Body of pancreas (tissue), 4 donors: ENCODE results near the gene DAPK2. TPM values are rescaled to one million over a fixed set of nuclear protein-coding genes. Genes with fewer than 3 reads are reported as not detected.

Source experiments
- ATAC-seq: fragments of 150-250 bp; one replicate; pipeline ENCODE4 v1.9.1; 2016
- DNase-seq, 4 donors: peaks; one replicate each; pipeline ENCODE4 v3.0.0-alpha.2; 2019
- H3K27ac ChIP-seq, 4 donors: fragments of 200-600 bp; sonication (generic); 1 replicate in 3 of 4; 2 replicates in 1 of 4; pipeline versions ENCODE4 v1.5.1 to v1.6.1; 2016 to 2019; ENCODE audit warnings: mild to moderate bottlenecking in 1 of 4, mixed read lengths in 1 of 4, moderate library complexity in 1 of 4
- H3K27me3 ChIP-seq, 2 donors: fragments of 200-600 bp; sonication (generic); one replicate each; pipeline ENCODE4 v1.6.0; 2016; ENCODE audit warnings: mild to moderate bottlenecking in 1 of 2
- H3K36me3 ChIP-seq, 2 donors: fragments of 200-600 bp; sonication (generic); replicated peaks in 1 of 2; 2 replicates each; pipeline ENCODE4 v1.5.1; 2016; ENCODE audit warnings: low read depth in 2 of 2; ENCODE audit not compliant: insufficient read depth in 1 of 2
- H3K4me1 ChIP-seq: fragments of 200-600 bp; sonication (generic); one replicate; pipeline ENCODE4 v1.6.0; 2016
- H3K4me3 ChIP-seq, 2 donors: fragments of 200-600 bp; sonication (generic); 1 replicate in 1 of 2; 2 replicates in 1 of 2; pipeline ENCODE4 v1.5.1; 2016 to 2019
- H3K9me3 ChIP-seq, 3 donors: fragments of 200-600 bp; sonication (generic); 1 replicate in 2 of 3; 2 replicates in 1 of 3; pipeline ENCODE4 v1.5.1; 2016
- CTCF ChIP-seq, 7 experiments: fragments of 450-650 bp in 4 of 7; fragments of 200-600 bp in 3 of 7; sonication (generic) in 3 of 7; IDR thresholded peaks; one replicate each; pipeline ENCODE4 v1.5.1; 2016 to 2019; ENCODE audit warnings: antibody characterized with exemption in 7 of 7
- POLR2A ChIP-seq, 3 donors: fragments of 450-650 bp; IDR thresholded peaks; one replicate each; pipeline ENCODE4 v1.6.1; 2016; ENCODE audit warnings: antibody characterized with exemption in 3 of 3, mild to moderate bottlenecking in 2 of 3
- WGBS, 2 donors: methylation state at CpG; one replicate each; pipeline ENCODE4 v1.1.5; 2017; 5-methylcytosine and 5-hydroxymethylcytosine counted together
- intact Hi-C: fragments of 100-400 bp; cut with DNase I; formaldehyde crosslinking; loops from one replicate; pipeline ENCODE4 v1.15.1; 2023
- total RNA-seq, 2 donors: library from RNA; depleted of rRNA; stranded (reverse); fragments of >200 nt; gene quantifications; one replicate each; pipeline ENCODE4 v1.1.0, GENCODE V29; 2016

The DAPK2 gene
- total RNA-seq, 2 donors from 2014 or later = 2.9 to 5.9 TPM

GRCh38 chr15:64029110-64029509 lies 17.2 kb downstream of the DAPK2 start:
- ATAC-seq = no peak
- Histone ChIP-seq H3K4me1 (peaks cover 17% of the 10 kb centered on the region), H3K27me3 (no peaks in the 10 kb centered on the region), H3K9me3 (no peaks in the 10 kb centered on the region), H3K27ac (no peak overlapping the region), H3K4me3 (no peak overlapping the region), H3K36me3 (no peaks in the 10 kb centered on the region)
- intact Hi-C loops = no loop called here
- no peak for TF ChIP-seq CTCF (IDR thresholded peaks at IDR 0.05)
- no peak for TF ChIP-seq POLR2A (IDR thresholded peaks at IDR 0.05)
- WGBS, 2 donors = 69 to 70% methylated on average over 8 of the region's 8 CpGs
- DNase-seq = no peak

GRCh38 chr15:64026591-64026990 lies 19.7 kb downstream of the DAPK2 start:
- Histone ChIP-seq H3K36me3 (no peaks in the 10 kb centered on the region), H3K9me3 (no peaks in the 10 kb centered on the region), H3K4me1 (peaks cover 17% of the 10 kb centered on the region), H3K27me3 (no peaks in the 10 kb centered on the region), H3K27ac (no peak overlapping the region), H3K4me3 (no peak overlapping the region)
- TF ChIP-seq CTCF (IDR thresholded peaks at IDR 0.05) = no peak
- no peak for TF ChIP-seq POLR2A (IDR thresholded peaks at IDR 0.05)
- ATAC-seq = no peak
- DNase-seq = no peak
- 90 to 91% methylated on average over 4 of the region's 4 CpGs for WGBS, 2 donors
- intact Hi-C loops = no loop called here

- Histone ChIP-seq H3K27ac (no peak overlapping the region), H3K4me1 (peaks cover 36% of the 10 kb centered on the region), H3K27me3 (no peaks in the 10 kb centered on the region), H3K4me3 (no peak overlapping the region), H3K36me3 (no peaks in the 10 kb centered on the region), H3K9me3 (no peaks in the 10 kb centered on the region)
- intact Hi-C loops = no loop called here
- TF ChIP-seq POLR2A (IDR thresholded peaks at IDR 0.05) (no peak), CTCF (IDR thresholded peaks at IDR 0.05) (no peak)
- DNase-seq (no peak), ATAC-seq (no peak)
- 81 to 83% methylated on average over 5 of the region's 5 CpGs for WGBS, 2 donors
These were observed 21.9 kb downstream of the DAPK2 start for GRCh38 chr15:64024172-64025050.

GRCh38 chr15:64023220-64023619 lies 23.1 kb downstream of the DAPK2 start:
- ATAC-seq = no peak
- intact Hi-C loops = no loop called here
- Histone ChIP-seq H3K4me3 (no peak overlapping the region), H3K27ac (no peak overlapping the region), H3K27me3 (no peaks in the 10 kb centered on the region), H3K36me3 (no peaks in the 10 kb centered on the region), H3K9me3 (no peaks in the 10 kb centered on the region), H3K4me1 (peaks cover 47% of the 10 kb centered on the region)
- TF ChIP-seq POLR2A (IDR thresholded peaks at IDR 0.05) (no peak), CTCF (IDR thresholded peaks at IDR 0.05) (no peak)
- 76 to 81% methylated on average over 1 of the region's 1 CpG for WGBS, 2 donors
- no peak for DNase-seq

GRCh38 chr15:64022571-64022970 lies 23.7 kb downstream of the DAPK2 start:
- TF ChIP-seq CTCF (IDR thresholded peaks at IDR 0.05) (no peak), POLR2A (IDR thresholded peaks at IDR 0.05) (no peak)
- DNase-seq = no peak
- Histone ChIP-seq H3K4me3 (no peak overlapping the region), H3K27me3 (no peaks in the 10 kb centered on the region), H3K36me3 (no peaks in the 10 kb centered on the region), H3K9me3 (no peaks in the 10 kb centered on the region), H3K27ac (no peak overlapping the region), H3K4me1 (peaks cover 48% of the 10 kb centered on the region)
- no peak for ATAC-seq
- WGBS, 2 donors = 97 to 99% methylated on average over 6 of the region's 6 CpGs
- intact Hi-C loops = no loop called here
